Body of pancreas (tissue), 4 donors: ENCODE data around the gene TMEM245. TPM values are rescaled to one million over a fixed set of nuclear protein-coding genes. Genes with fewer than 3 reads are reported as not detected.

Experiments
- ATAC-seq: fragments of 150-250 bp; one replicate; pipeline ENCODE4 v1.9.1; 2016
- DNase-seq, 4 donors: peaks; one replicate each; pipeline ENCODE4 v3.0.0-alpha.2; 2019
- H3K27ac ChIP-seq, 4 donors: fragments of 200-600 bp; sonication (generic); 1 replicate in 3 of 4; 2 replicates in 1 of 4; pipeline versions ENCODE4 v1.5.1 to v1.6.1; 2016 to 2019; ENCODE audit warnings: mild to moderate bottlenecking in 1 of 4, mixed read lengths in 1 of 4, moderate library complexity in 1 of 4
- H3K27me3 ChIP-seq, 2 donors: fragments of 200-600 bp; sonication (generic); one replicate each; pipeline ENCODE4 v1.6.0; 2016; ENCODE audit warnings: mild to moderate bottlenecking in 1 of 2
- H3K36me3 ChIP-seq, 2 donors: fragments of 200-600 bp; sonication (generic); replicated peaks in 1 of 2; 2 replicates each; pipeline ENCODE4 v1.5.1; 2016; ENCODE audit warnings: low read depth in 2 of 2; ENCODE audit not compliant: insufficient read depth in 1 of 2
- H3K4me1 ChIP-seq: fragments of 200-600 bp; sonication (generic); one replicate; pipeline ENCODE4 v1.6.0; 2016
- H3K4me3 ChIP-seq, 2 donors: fragments of 200-600 bp; sonication (generic); 1 replicate in 1 of 2; 2 replicates in 1 of 2; pipeline ENCODE4 v1.5.1; 2016 to 2019
- H3K9me3 ChIP-seq, 3 donors: fragments of 200-600 bp; sonication (generic); 1 replicate in 2 of 3; 2 replicates in 1 of 3; pipeline ENCODE4 v1.5.1; 2016
- CTCF ChIP-seq, 7 experiments: fragments of 450-650 bp in 4 of 7; fragments of 200-600 bp in 3 of 7; sonication (generic) in 3 of 7; IDR thresholded peaks; one replicate each; pipeline ENCODE4 v1.5.1; 2016 to 2019; ENCODE audit warnings: antibody characterized with exemption in 7 of 7
- POLR2A ChIP-seq, 3 donors: fragments of 450-650 bp; IDR thresholded peaks; one replicate each; pipeline ENCODE4 v1.6.1; 2016; ENCODE audit warnings: antibody characterized with exemption in 3 of 3, mild to moderate bottlenecking in 2 of 3
- WGBS, 2 donors: methylation state at CpG; one replicate each; pipeline ENCODE4 v1.1.5; 2017; 5-methylcytosine and 5-hydroxymethylcytosine counted together
- intact Hi-C: fragments of 100-400 bp; cut with DNase I; formaldehyde crosslinking; loops from one replicate; pipeline ENCODE4 v1.15.1; 2023
- total RNA-seq, 2 donors: library from RNA; depleted of rRNA; stranded (reverse); fragments of >200 nt; gene quantifications; one replicate each; pipeline ENCODE4 v1.1.0, GENCODE V29; 2016

TMEM245 gene
- total RNA-seq, 2 donors from 2014 or later, result 38.9 to 47.0 TPM

GRCh38 chr9:109109967-109110328 is 9.8 kb downstream of the TMEM245 start:
- DNase-seq, result no peak
- ATAC-seq, result peak; percentile 30
- H3K4me1 ChIP-seq, result peaks cover 84% of the 10 kb centered on the region
- H3K27ac ChIP-seq, result peak overlapping the region; percentile 48 to 77 (median 56)
- no peak overlapping the region for H3K4me3 ChIP-seq
- peaks cover 4% of the 10 kb centered on the region in 2 donors for H3K36me3 ChIP-seq
- H3K9me3 ChIP-seq, result no peaks in the 10 kb centered on the region
- H3K27me3 ChIP-seq, result no peaks in the 10 kb centered on the region
- intact Hi-C loops, result no loop called here
- TF ChIP-seq CTCF (IDR thresholded peaks at IDR 0.05) (no peak), POLR2A (IDR thresholded peaks at IDR 0.05) (no peak)

- Histone ChIP-seq H3K27me3 (no peaks in the 10 kb centered on the region), H3K36me3 (peaks cover 4% of the 10 kb centered on the region in 2 donors), H3K27ac (peak overlapping the region in 1 of 4 donors; percentile 4), H3K4me3 (no peak overlapping the region), H3K4me1 (peaks cover 67% of the 10 kb centered on the region), H3K9me3 (no peaks in the 10 kb centered on the region)
- intact Hi-C loops, result no loop called here
- TF ChIP-seq POLR2A (IDR thresholded peaks at IDR 0.05) (no peak), CTCF (IDR thresholded peaks at IDR 0.05) (no peak)
- DNase-seq (no peak), ATAC-seq (no peak)
- WGBS, 2 donors, result 46 to 47% methylated on average over 4 of the region's 4 CpGs
Observed at GRCh38 chr9:109108318-109108717, 11.4 kb downstream of the TMEM245 start.

GRCh38 chr9:109107402-109108240 is 12.1 kb downstream of the TMEM245 start:
- Histone ChIP-seq H3K27me3 (no peaks in the 10 kb centered on the region), H3K4me1 (peaks cover 65% of the 10 kb centered on the region), H3K27ac (peak overlapping the region in 3 of 4 donors; percentile 4 to 19 (median 9)), H3K4me3 (no peak overlapping the region), H3K36me3 (peaks cover 4% of the 10 kb centered on the region in 2 donors), H3K9me3 (no peaks in the 10 kb centered on the region)
- ATAC-seq (no peak), DNase-seq (peak in 1 of 4 donors; percentile 25)
- TF ChIP-seq POLR2A (IDR thresholded peaks at IDR 0.05), result no peak
- no peak for TF ChIP-seq CTCF (IDR thresholded peaks at IDR 0.05)
- intact Hi-C loops, result no loop called here
- WGBS, 2 donors, result 15 to 24% methylated on average over 4 of the region's 4 CpGs

GRCh38 chr9:109101810-109102209 is 17.9 kb downstream of the TMEM245 start:
- ATAC-seq (peak; percentile 88), DNase-seq (peak in 3 of 4 donors; percentile 27 to 75 (median 51))
- intact Hi-C loops, result no loop called here
- 5 to 6% methylated on average over 3 of the region's 3 CpGs for WGBS, 2 donors
- Histone ChIP-seq H3K4me1 (peaks cover 59% of the 10 kb centered on the region), H3K36me3 (peaks cover 4% of the 10 kb centered on the region in 2 donors), H3K9me3 (no peaks in the 10 kb centered on the region), H3K27ac (peak overlapping the region; percentile 57 to 80 (median 74)), H3K27me3 (no peaks in the 10 kb centered on the region), H3K4me3 (no peak overlapping the region)
- TF ChIP-seq POLR2A (IDR thresholded peaks at IDR 0.05), result no peak
- TF ChIP-seq CTCF (IDR thresholded peaks at IDR 0.05), result no peak

GRCh38 chr9:109101202-109101595 is 18.5 kb downstream of the TMEM245 start:
- no peak for ATAC-seq
- TF ChIP-seq POLR2A (IDR thresholded peaks at IDR 0.05), result no peak
- TF ChIP-seq CTCF (IDR thresholded peaks at IDR 0.05), result no peak
- Histone ChIP-seq H3K27me3 (no peaks in the 10 kb centered on the region), H3K4me1 (peaks cover 62% of the 10 kb centered on the region), H3K36me3 (peaks cover 4% of the 10 kb centered on the region in 2 donors), H3K4me3 (no peak overlapping the region), H3K9me3 (no peaks in the 10 kb centered on the region), H3K27ac (peak overlapping the region; percentile 53 to 80 (median 74))
- intact Hi-C loops, result no loop called here
- 46 to 47% methylated on average over 3 of the region's 3 CpGs for WGBS, 2 donors
- DNase-seq, result no peak
